Esophagus squamous epithelium (tissue), 5 donors: ENCODE data around the gene FAM227B. TPM values are rescaled to one million over a fixed set of nuclear protein-coding genes. Genes with fewer than 3 reads are reported as not detected.
"Not testable (repeated sequence)": the region's sequence is repeated elsewhere in the genome, so short reads cannot be mapped to it uniquely, and the experiment has no call there.

Experiments
- DNase-seq: peaks from one replicate; lab custom pipeline; 2025; lab: John Stamatoyannopoulos, UW
- H3K27ac ChIP-seq, 4 donors: fragments of 200-600 bp; sonication (generic); one replicate each; pipeline ENCODE4 v1.5.1; 2016 to 2019; ENCODE audit warnings: mild to moderate bottlenecking in 1 of 4
- H3K27me3 ChIP-seq, 4 donors: fragments of 200-600 bp; sonication (generic); 1 replicate in 3 of 4; 2 replicates in 1 of 4; pipeline versions ENCODE4 v1.5.1 to v1.6.0; 2017 to 2021; ENCODE audit warnings: antibody characterized with exemption in 1 of 4
- H3K36me3 ChIP-seq, 3 donors: fragments of 200-600 bp; sonication (generic); one replicate each; pipeline ENCODE4 v1.5.1; 2016 to 2019
- H3K4me1 ChIP-seq, 3 donors: fragments of 200-600 bp; sonication (generic); one replicate each; pipeline ENCODE4 v1.5.1; 2017 to 2019
- H3K4me3 ChIP-seq, 4 donors: fragments of 200-600 bp; sonication (generic); 1 replicate in 3 of 4; 2 replicates in 1 of 4; pipeline ENCODE4 v1.5.1; 2016 to 2019; ENCODE audit warnings: mild to moderate bottlenecking in 2 of 4, moderate library complexity in 1 of 4
- H3K9me3 ChIP-seq, 3 donors: fragments of 200-600 bp; sonication (generic); one replicate each; pipeline ENCODE4 v1.5.1; 2016 to 2019
- POLR2A ChIP-seq, 4 donors: fragments of 450-650 bp; IDR thresholded peaks; one replicate each; pipeline ENCODE4 v1.6.1; 2017; ENCODE audit warnings: antibody characterized with exemption in 4 of 4, mild to moderate bottlenecking in 4 of 4, moderate library complexity in 3 of 4
- WGBS, 2 donors: methylation state at CpG; one replicate each; pipeline ENCODE4 v1.1.5; 2018; 5-methylcytosine and 5-hydroxymethylcytosine counted together
- intact Hi-C: fragments of 100-400 bp; cut with DNase I; formaldehyde crosslinking; loops from one replicate; pipeline ENCODE4 v1.15.0; 2022
- total RNA-seq, 4 donors: library from RNA; depleted of rRNA; stranded (reverse); fragments of >200 nt; gene quantifications; one replicate each; pipeline ENCODE4 v1.1.0, GENCODE V29; 2016
- TF ChIP-seq, protein P1 (sequence below), 6 experiments: fragments of 450-650 bp in 4 of 6; fragments of 200-600 bp in 2 of 6; sonication (generic) in 2 of 6; IDR thresholded peaks; one replicate each; pipeline ENCODE4 v1.5.1; 2016 to 2019; ENCODE audit warnings: antibody characterized with exemption in 6 of 6, mild to moderate bottlenecking in 4 of 6, moderate library complexity in 4 of 6
- donor health status: DM: yes; HTN: yes; CAD: no.

The FAM227B gene
- total RNA-seq, 4 donors from 2014 or later: 0.80 to 4.4 (median 1.6) TPM

DNA sequence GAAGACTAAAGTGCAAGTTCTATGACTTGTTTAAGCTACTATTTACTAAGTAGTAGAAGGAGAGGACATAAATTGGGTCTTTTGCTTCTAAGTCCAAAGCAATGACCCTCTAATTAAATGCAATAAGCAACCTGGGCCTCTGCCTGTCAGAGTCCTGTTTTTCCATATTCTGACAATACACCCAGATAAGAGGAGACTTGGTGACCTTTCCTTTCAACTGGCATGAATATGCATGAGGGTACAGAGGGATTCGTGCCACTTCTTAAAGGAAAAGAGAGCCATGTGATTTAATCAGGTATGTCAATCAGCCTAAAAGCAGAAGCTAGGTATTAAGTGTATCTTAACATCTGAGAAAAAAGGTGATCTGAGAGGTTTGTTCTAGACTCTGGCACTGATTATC is 248.3 kb downstream of the FAM227B start:
- Histone ChIP-seq H3K4me3 (no peak overlapping the region), H3K27ac (no peak overlapping the region), H3K36me3 (no peaks in the 10 kb centered on the region), H3K9me3 (no peaks in the 10 kb centered on the region), H3K4me1 (no peaks in the 10 kb centered on the region), H3K27me3 (no peaks in the 10 kb centered on the region)
- no peak for TF ChIP-seq POLR2A (IDR thresholded peaks at IDR 0.05)
- TF ChIP-seq, protein P1, sequence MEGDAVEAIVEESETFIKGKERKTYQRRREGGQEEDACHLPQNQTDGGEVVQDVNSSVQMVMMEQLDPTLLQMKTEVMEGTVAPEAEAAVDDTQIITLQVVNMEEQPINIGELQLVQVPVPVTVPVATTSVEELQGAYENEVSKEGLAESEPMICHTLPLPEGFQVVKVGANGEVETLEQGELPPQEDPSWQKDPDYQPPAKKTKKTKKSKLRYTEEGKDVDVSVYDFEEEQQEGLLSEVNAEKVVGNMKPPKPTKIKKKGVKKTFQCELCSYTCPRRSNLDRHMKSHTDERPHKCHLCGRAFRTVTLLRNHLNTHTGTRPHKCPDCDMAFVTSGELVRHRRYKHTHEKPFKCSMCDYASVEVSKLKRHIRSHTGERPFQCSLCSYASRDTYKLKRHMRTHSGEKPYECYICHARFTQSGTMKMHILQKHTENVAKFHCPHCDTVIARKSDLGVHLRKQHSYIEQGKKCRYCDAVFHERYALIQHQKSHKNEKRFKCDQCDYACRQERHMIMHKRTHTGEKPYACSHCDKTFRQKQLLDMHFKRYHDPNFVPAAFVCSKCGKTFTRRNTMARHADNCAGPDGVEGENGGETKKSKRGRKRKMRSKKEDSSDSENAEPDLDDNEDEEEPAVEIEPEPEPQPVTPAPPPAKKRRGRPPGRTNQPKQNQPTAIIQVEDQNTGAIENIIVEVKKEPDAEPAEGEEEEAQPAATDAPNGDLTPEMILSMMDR (IDR thresholded peaks at IDR 0.05): no peak
- no peak for DNase-seq
- intact Hi-C loops: no loop called here
- WGBS, 2 donors: 50 to 67% methylated on average over 1 of the region's 1 CpG

DNA sequence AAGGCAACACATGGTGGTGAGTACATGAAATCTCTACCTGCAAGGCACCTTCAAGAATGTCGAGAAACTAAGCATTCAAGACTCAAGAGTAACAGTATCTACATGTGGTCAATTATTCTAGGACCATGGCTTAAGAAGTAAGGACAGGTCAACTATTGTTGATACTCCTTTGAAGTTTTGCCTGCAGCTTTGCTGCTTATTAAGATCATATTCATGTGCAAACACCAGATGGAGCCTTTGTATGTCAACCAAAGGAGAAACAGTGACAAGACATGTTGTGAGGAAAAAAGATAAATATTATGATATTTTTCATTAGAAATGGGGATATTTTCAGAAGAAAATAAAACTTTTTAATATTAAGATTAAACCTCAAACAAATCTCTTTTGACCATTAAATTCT is 249.8 kb downstream of the FAM227B start:
- DNase-seq: no peak

DNA sequence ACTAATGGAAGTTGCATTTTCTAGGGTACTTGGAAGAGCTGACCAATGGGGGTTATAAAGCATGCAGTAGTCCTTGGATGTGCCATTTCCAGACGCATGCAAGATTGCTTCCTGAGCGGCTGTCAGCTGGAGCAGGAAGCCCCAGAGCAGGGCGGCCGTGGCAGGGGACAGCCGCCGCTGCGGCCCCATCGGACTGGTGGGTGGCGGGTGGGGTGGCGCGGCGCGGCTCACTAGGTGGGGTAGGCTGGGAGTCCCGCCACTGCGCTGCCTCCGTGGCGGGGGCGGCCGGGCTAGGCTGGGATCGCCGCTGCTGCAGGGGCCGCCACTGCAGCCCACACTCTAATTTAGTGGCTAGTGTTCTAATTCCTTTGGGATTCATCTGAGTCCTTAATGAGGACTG is 254.1 kb downstream of the FAM227B start:
- no peaks in the 10 kb centered on the region for H3K9me3 ChIP-seq
- H3K4me3 ChIP-seq: no peak overlapping the region
- H3K27me3 ChIP-seq: no peaks in the 10 kb centered on the region
- no peak for DNase-seq
- H3K27ac ChIP-seq: no peak overlapping the region
- no peaks in the 10 kb centered on the region for H3K4me1 ChIP-seq
- 92 to 100% methylated on average over 6 to 14 of the region's 22 CpGs for WGBS, 2 donors
- no peaks in the 10 kb centered on the region for H3K36me3 ChIP-seq
- intact Hi-C loops: no loop called here
- TF ChIP-seq POLR2A (IDR thresholded peaks at IDR 0.05): no peak
- TF ChIP-seq, protein P1 (IDR thresholded peaks at IDR 0.05): no peak

More for the DNA sequence above, 249.8 kb downstream of the FAM227B start:
- Histone ChIP-seq H3K36me3 (no peaks in the 10 kb centered on the region), H3K4me1 (no peaks in the 10 kb centered on the region), H3K4me3 (no peak overlapping the region), H3K27me3 (no peaks in the 10 kb centered on the region), H3K27ac (no peak overlapping the region), H3K9me3 (no peaks in the 10 kb centered on the region)
- intact Hi-C loops: no loop called here
- TF ChIP-seq, protein P1 (IDR thresholded peaks at IDR 0.05): no peak
- TF ChIP-seq POLR2A (IDR thresholded peaks at IDR 0.05): no peak
- 65 to 70% methylated on average over 1 of the region's 1 CpG for WGBS, 2 donors

DNA sequence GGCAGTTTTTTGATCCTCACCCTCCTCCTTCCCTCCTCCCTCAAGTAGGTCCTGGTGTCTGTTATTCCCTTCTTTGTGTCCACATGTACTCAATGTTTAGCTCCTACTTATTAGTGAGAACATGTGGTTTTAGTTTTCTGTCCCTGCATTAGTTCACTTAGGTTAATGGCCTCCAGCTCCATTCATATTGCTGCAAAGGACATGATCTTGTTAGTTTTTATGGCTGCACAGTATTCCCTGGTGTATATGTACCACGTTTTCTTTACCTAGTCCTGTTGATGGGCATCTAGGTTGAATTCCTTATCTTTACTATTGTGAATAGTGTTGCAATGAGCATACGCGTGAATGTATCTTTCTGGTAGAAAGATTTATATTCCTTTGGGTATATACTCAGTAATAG is 259.2 kb downstream of the FAM227B start:
- TF ChIP-seq POLR2A (IDR thresholded peaks at IDR 0.05): no peak
- TF ChIP-seq, protein P1 (IDR thresholded peaks at IDR 0.05): no peak
- no peak overlapping the region for H3K4me3 ChIP-seq
- no peaks in the 10 kb centered on the region for H3K9me3 ChIP-seq
- intact Hi-C loops: no loop called here
- no peaks in the 10 kb centered on the region for H3K4me1 ChIP-seq
- no peaks in the 10 kb centered on the region for H3K27me3 ChIP-seq
- no peaks in the 10 kb centered on the region for H3K36me3 ChIP-seq
- 78 to 88% methylated on average over 3 of the region's 3 CpGs for WGBS, 2 donors
- no peak overlapping the region for H3K27ac ChIP-seq
- no peak for DNase-seq

DNA sequence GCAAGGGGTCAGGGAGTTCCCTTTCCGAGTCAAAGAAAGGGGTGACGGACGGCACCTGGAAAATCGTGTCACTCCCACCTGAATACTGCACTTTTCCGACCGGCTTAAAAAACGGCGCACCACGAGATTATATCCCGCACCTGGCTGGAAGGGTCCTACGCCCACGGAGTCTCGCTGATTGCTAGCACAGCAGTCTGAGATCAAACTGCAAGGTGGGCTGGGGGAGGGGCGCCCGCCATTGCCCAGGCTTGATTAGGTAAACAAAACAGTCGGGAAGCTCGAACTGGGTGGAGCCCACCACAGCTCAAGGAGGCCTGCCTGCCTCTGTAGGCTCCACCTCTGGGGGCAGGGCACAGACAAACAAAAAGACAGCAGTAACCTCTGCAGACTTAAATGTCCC is 266.2 kb downstream of the FAM227B start:
- WGBS, 2 donors: 85 to 100% methylated on average over 2 to 10 of the region's 17 CpGs
- not testable (repeated sequence) for H3K36me3 ChIP-seq

DNA sequence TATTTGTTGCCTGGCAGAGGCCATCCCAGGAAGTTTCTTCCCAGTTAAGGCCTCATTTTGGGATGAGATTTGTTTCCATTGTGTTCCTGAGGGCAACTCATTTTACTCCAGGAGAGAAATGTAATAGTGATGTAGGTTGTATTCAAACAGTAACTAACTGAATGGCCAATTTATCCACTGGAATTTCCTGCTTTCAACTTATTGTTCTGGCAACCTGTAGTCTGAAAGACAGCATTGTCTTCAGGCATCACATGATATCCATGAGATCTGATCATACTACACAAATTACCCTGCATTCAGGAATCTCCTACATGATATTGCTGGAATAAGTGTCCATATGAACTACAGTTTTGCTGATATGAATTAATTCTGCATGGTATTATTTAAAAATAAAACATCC is 277.1 kb downstream of the FAM227B start:
- TF ChIP-seq POLR2A (IDR thresholded peaks at IDR 0.05): no peak
- TF ChIP-seq, protein P1 (IDR thresholded peaks at IDR 0.05): no peak
- intact Hi-C loops: no loop called here
- Histone ChIP-seq H3K27me3 (no peaks in the 10 kb centered on the region), H3K36me3 (peaks cover 0 to 18% (median 0%) of the 10 kb centered on the region in 3 donors), H3K9me3 (peaks cover 0 to 13% (median 6%) of the 10 kb centered on the region in 3 donors), H3K4me1 (no peaks in the 10 kb centered on the region), H3K4me3 (no peak overlapping the region), H3K27ac (no peak overlapping the region)
- DNase-seq: no peak

More for the DNA sequence above, 266.2 kb downstream of the FAM227B start:
- H3K27ac ChIP-seq, DNase-seq, H3K27me3 ChIP-seq, H3K9me3 ChIP-seq, H3K4me1 ChIP-seq, intact Hi-C loops, H3K4me3 ChIP-seq: not testable (repeated sequence)
